ENCODE measurements around the gene VTN. TPM values are rescaled to one million over a fixed set of nuclear protein-coding genes. Genes with fewer than 3 reads are reported as not detected.

VTN gene
- polyA plus RNA-seq, 1 donor from 2014 or later, result 1.5 TPM

DNA sequence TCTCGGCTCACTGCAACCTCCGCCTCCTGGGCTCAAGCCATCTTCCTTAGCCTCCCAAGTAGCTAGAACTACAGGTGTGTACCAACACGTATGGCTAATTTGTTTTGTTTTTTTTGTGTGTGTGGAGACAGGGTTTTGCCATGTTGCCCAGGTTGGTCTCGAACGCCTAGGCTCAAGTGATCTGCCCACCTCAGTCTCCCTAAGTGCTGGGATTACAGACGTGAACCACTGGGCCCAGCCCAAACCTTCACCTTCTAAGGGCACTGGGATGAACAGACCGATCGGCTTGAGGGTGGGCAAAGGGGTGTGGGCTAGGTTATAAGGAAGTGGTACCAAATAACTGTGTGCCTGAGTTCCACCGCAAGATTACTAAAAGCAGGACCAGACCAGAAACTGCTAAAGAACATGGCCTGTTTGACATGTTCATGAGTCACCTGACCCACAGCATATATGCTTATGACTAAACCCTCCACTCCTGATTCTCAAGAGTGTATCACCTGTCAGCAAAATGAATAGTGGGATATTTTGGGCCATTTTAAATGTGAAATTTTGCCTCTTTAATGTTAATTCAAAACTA, 43.0 kb downstream of the VTN start:
- H3K9me3 ChIP-seq (ENCODE audit: low read length), result no peaks in the 10 kb centered on the region
- no peaks in the 10 kb centered on the region for H3K27me3 ChIP-seq (ENCODE audit: insufficient read depth, low read depth, low read length)
- peaks cover 20% of the 10 kb centered on the region for H3K79me2 ChIP-seq (replicated peaks; ENCODE audit: insufficient read depth, low read length)
- no peak overlapping the region for H3K27ac ChIP-seq (ENCODE audit: low read length)
- no peak overlapping the region for H3K9ac ChIP-seq (ENCODE audit: low read length)
- peaks cover 6% of the 10 kb centered on the region for H3K36me3 ChIP-seq (ENCODE audit: insufficient read depth, low read length)
- no peaks in the 10 kb centered on the region for H3F3A ChIP-seq (ENCODE audit: insufficient read depth, low read length, poor library complexity, severe bottlenecking)
- H2AFZ ChIP-seq (ENCODE audit: low read depth, low read length), result no peak overlapping the region
- H4K20me1 ChIP-seq (ENCODE audit: insufficient read depth), result no peaks in the 10 kb centered on the region
- H3K4me3 ChIP-seq (ENCODE audit: low read length), result no peak overlapping the region
- H3K9me2 ChIP-seq (ENCODE audit: insufficient read depth, low read length), result no peaks in the 10 kb centered on the region
- TF ChIP-seq REST (IDR thresholded peaks at IDR 0.05; ENCODE audit: borderline replicate concordance) (no peak), CTCF (IDR thresholded peaks at IDR 0.05; ENCODE audit: poor library complexity, severe bottlenecking) (no peak), POLR2AphosphoS5 (IDR thresholded peaks at IDR 0.05) (no peak), RAD21 (conservative IDR thresholded peaks at IDR 0.05) (no peak), MXI1 (conservative IDR thresholded peaks at IDR 0.05; ENCODE audit: poor library complexity, severe bottlenecking) (no peak), SMC3 (conservative IDR thresholded peaks at IDR 0.05; ENCODE audit: poor library complexity) (no peak), EP300 (conservative IDR thresholded peaks at IDR 0.05; ENCODE audit: poor library complexity, severe bottlenecking) (no peak), TAF1 (IDR thresholded peaks at IDR 0.05; ENCODE audit: low read depth) (no peak), EZH2 (IDR thresholded peaks at IDR 0.05; ENCODE audit: borderline replicate concordance, insufficient read depth, low read length, poor library complexity, severe bottlenecking) (no peak)
- no peak overlapping the region for H3K4me2 ChIP-seq (ENCODE audit: low read length)

DNA sequence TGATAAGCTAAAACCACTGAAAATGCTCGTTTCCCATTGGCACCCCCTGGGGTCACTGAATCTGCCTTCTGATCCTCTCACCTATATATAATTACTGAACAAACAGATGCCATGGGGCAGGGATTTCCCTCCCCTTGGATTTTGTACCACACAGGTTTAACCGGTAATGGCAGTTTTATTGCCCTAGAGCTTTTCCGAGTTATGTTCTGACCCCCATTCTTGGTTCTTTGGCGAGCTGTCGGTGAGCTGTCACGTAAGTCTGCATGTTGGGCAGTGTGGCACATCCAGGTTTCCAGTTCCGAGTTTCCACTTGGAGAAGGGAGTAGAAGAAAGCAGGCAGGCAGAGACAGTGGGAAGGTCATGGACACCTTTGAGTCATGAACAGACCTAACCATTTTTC, 44.0 kb downstream of the VTN start:
- no peak overlapping the region for H3K27ac ChIP-seq (ENCODE audit: low read length)
- no peak overlapping the region for H3K9ac ChIP-seq (ENCODE audit: low read length)
- no peak overlapping the region for H3K4me2 ChIP-seq (ENCODE audit: low read length)
- H3K9me3 ChIP-seq (ENCODE audit: low read length), result no peaks in the 10 kb centered on the region
- no peak overlapping the region for H3K4me3 ChIP-seq (ENCODE audit: low read length)
- H3K36me3 ChIP-seq (ENCODE audit: insufficient read depth, low read length), result peaks cover 6% of the 10 kb centered on the region
- no peak for TF ChIP-seq POLR2AphosphoS5 (IDR thresholded peaks at IDR 0.05)
- H4K20me1 ChIP-seq (ENCODE audit: insufficient read depth), result no peaks in the 10 kb centered on the region
- no peaks in the 10 kb centered on the region for H3K27me3 ChIP-seq (ENCODE audit: insufficient read depth, low read depth, low read length)
- H3K9me2 ChIP-seq (ENCODE audit: insufficient read depth, low read length), result no peaks in the 10 kb centered on the region
- peaks cover 29% of the 10 kb centered on the region for H3K79me2 ChIP-seq (replicated peaks; ENCODE audit: insufficient read depth, low read length)
- no peaks in the 10 kb centered on the region for H3F3A ChIP-seq (ENCODE audit: insufficient read depth, low read length, poor library complexity, severe bottlenecking)
- no peak overlapping the region for H2AFZ ChIP-seq (ENCODE audit: low read depth, low read length)

- Histone ChIP-seq H3F3A (ENCODE audit: insufficient read depth, low read length, poor library complexity, severe bottlenecking) (no peaks in the 10 kb centered on the region), H3K4me3 (ENCODE audit: low read length) (no peak overlapping the region), H3K36me3 (ENCODE audit: insufficient read depth, low read length) (peaks cover 6% of the 10 kb centered on the region), H3K9me3 (ENCODE audit: low read length) (no peaks in the 10 kb centered on the region), H3K79me2 (replicated peaks; ENCODE audit: insufficient read depth, low read length) (peaks cover 38% of the 10 kb centered on the region), H3K4me2 (ENCODE audit: low read length) (no peak overlapping the region), H4K20me1 (ENCODE audit: insufficient read depth) (no peaks in the 10 kb centered on the region), H3K27me3 (ENCODE audit: insufficient read depth, low read depth, low read length) (no peaks in the 10 kb centered on the region), H3K9ac (ENCODE audit: low read length) (no peak overlapping the region), H3K27ac (ENCODE audit: low read length) (no peak overlapping the region), H3K9me2 (ENCODE audit: insufficient read depth, low read length) (no peaks in the 10 kb centered on the region), H2AFZ (ENCODE audit: low read depth, low read length) (no peak overlapping the region)
- no peak for TF ChIP-seq MXI1 (conservative IDR thresholded peaks at IDR 0.05; ENCODE audit: poor library complexity, severe bottlenecking)
- TF ChIP-seq EP300 (conservative IDR thresholded peaks at IDR 0.05; ENCODE audit: poor library complexity, severe bottlenecking), result no peak
- TF ChIP-seq REST (IDR thresholded peaks at IDR 0.05; ENCODE audit: borderline replicate concordance), result no peak
- TF ChIP-seq POLR2AphosphoS5 (IDR thresholded peaks at IDR 0.05), result no peak
- no peak for TF ChIP-seq RAD21 (conservative IDR thresholded peaks at IDR 0.05)
- TF ChIP-seq EZH2 (IDR thresholded peaks at IDR 0.05; ENCODE audit: borderline replicate concordance, insufficient read depth, low read length, poor library complexity, severe bottlenecking), result no peak
- TF ChIP-seq CTCF (IDR thresholded peaks at IDR 0.05; ENCODE audit: poor library complexity, severe bottlenecking), result no peak
- TF ChIP-seq SMC3 (conservative IDR thresholded peaks at IDR 0.05; ENCODE audit: poor library complexity), result no peak
These were observed 44.9 kb downstream of the VTN start for GRCh38 chr17:28325211-28325610.
